ENCODE results near the gene PLET1. TPM values are rescaled to one million over a fixed set of nuclear protein-coding genes. Genes with fewer than 3 reads are reported as not detected.

The PLET1 gene
- total RNA-seq, 1 donor from 2014 or later, result not detected

DNA sequence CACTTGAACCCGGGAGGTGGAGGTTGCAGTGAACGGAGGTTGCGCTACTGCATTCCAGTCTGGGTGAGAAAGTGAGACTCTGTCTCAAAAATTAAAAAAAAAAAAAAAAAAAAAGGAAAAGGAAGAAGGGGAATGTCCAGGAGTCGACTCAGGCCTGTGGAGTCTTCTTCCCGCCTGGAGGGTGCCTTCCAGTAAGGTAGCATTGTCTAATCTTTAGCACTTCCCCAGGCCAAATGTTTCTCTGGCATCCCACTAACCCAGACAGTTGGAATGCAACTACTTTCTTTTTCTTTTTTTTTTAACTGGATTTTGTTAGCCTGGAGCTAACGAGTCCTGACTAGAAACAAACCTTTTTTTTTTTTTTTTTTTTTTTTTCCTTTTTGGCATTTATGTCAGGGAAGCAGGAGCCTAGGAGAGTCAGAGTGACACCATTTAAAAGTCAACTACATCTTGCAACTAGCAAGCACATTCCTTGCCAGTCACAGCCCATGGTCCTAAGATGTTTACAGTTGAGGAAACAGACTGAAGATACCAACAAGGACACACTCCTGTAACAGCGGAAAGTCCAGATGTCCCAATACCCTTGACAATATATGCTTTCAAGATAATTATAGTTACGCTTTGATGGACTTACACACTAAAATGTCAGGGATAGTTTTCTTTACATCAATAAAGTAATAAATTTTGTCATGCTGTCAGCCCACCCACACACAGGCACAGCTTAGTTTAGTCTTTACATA lies 10.6 kb downstream of the PLET1 start:
- Histone ChIP-seq H3K4me1 (ENCODE audit: control insufficient read depth in 3 of 3, insufficient read depth in 3 of 3, low read length in 3 of 3) (no peaks in the 10 kb centered on the region), H3K9me3 (ENCODE audit: control insufficient read depth in 3 of 3, low read length in 3 of 3) (no peaks in the 10 kb centered on the region), H3K9ac (ENCODE audit: low read depth in 1 of 3, low read length in 3 of 3) (no peak overlapping the region), H3K36me3 (ENCODE audit: control insufficient read depth in 3 of 3, insufficient read depth in 3 of 3, low read length in 3 of 3) (no peaks in the 10 kb centered on the region), H3K27me3 (ENCODE audit: control insufficient read depth in 3 of 3, insufficient read depth in 3 of 3, low read length in 3 of 3) (no peaks in the 10 kb centered on the region), H3K27ac (ENCODE audit: low read depth, low read length) (no peak overlapping the region), H3K4me3 (ENCODE audit: low read length in 3 of 3) (no peak overlapping the region)

DNA sequence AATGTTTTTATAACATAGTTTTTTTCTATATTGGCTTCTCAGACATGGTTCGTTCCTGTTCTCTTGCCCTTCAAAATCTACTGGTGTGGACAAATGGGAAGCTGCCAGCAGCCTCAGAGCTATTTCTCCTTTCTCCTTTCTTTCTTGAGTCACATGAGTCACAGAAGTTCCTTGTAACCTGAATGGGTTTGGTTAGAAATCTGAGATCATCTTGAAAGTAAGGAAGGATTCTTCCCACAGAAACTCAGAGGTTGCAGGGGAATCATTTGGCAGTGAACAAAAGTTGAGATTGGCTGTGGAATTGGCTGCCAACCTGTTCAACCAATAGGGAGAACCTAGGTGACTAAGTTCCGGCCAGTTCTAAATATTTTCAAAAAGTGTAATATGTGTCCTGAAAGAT lies 12.5 kb downstream of the PLET1 start:
- Histone ChIP-seq H3K4me1 (ENCODE audit: control insufficient read depth in 3 of 3, insufficient read depth in 3 of 3, low read length in 3 of 3) (no peaks in the 10 kb centered on the region), H3K4me3 (ENCODE audit: low read length in 3 of 3) (no peak overlapping the region), H3K27ac (ENCODE audit: low read depth, low read length) (no peak overlapping the region), H3K36me3 (ENCODE audit: control insufficient read depth in 3 of 3, insufficient read depth in 3 of 3, low read length in 3 of 3) (no peaks in the 10 kb centered on the region), H3K9me3 (ENCODE audit: control insufficient read depth in 3 of 3, low read length in 3 of 3) (no peaks in the 10 kb centered on the region), H3K9ac (ENCODE audit: low read depth in 1 of 3, low read length in 3 of 3) (no peak overlapping the region), H3K27me3 (ENCODE audit: control insufficient read depth in 3 of 3, insufficient read depth in 3 of 3, low read length in 3 of 3) (no peaks in the 10 kb centered on the region)

DNA sequence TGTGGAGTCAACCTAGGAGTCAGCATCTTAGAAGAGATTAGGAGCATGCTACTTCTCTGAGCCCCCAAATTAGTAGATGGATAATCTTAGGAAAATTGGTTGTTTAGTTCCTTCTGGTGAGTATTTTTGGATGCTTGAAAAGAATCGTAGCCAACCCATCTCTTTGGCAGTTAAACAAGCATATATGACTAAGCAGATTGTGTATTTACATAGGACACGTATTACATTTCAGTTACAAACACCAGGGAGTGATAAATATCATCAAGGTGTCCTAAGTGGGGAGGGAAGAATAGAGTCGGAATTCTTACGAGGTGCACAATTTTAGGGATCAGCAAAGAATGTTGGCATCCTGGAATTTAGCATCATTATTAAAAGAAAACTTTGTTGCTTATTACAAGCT lies 13.5 kb downstream of the PLET1 start:
- H3K9ac ChIP-seq (ENCODE audit: low read depth in 1 of 3, low read length in 3 of 3), result no peak overlapping the region
- no peaks in the 10 kb centered on the region for H3K9me3 ChIP-seq (ENCODE audit: control insufficient read depth in 3 of 3, low read length in 3 of 3)
- H3K4me3 ChIP-seq (ENCODE audit: low read length in 3 of 3), result no peak overlapping the region
- no peaks in the 10 kb centered on the region for H3K4me1 ChIP-seq (ENCODE audit: control insufficient read depth in 3 of 3, insufficient read depth in 3 of 3, low read length in 3 of 3)
- H3K27ac ChIP-seq (ENCODE audit: low read depth, low read length), result no peak overlapping the region
- H3K27me3 ChIP-seq (ENCODE audit: control insufficient read depth in 3 of 3, insufficient read depth in 3 of 3, low read length in 3 of 3), result no peaks in the 10 kb centered on the region
- H3K36me3 ChIP-seq (ENCODE audit: control insufficient read depth in 3 of 3, insufficient read depth in 3 of 3, low read length in 3 of 3), result no peaks in the 10 kb centered on the region

DNA sequence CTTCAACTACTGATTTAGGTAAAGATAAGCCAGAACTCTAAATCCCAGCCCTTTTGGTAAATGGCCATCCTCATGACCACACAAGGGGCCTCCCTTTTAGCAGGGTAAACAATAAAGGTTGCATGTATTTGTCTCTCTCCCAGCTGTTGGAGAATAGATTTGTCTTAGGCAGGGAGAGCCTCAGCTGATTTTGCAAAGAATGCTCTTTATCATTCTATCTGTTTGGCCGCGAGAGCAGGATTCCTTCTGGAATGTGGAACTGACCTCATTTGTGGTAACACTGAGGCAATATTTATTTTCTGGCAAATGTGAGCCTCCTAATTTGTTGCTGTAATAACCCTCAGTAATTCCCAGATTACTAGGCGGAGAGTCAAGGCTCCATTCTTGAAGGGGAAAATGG lies 19.2 kb downstream of the PLET1 start:
- H3K4me3 ChIP-seq (ENCODE audit: low read length in 3 of 3), result no peak overlapping the region
- H3K9ac ChIP-seq (ENCODE audit: low read depth in 1 of 3, low read length in 3 of 3), result no peak overlapping the region
- H3K27ac ChIP-seq (ENCODE audit: low read depth, low read length), result no peak overlapping the region
- H3K9me3 ChIP-seq (ENCODE audit: control insufficient read depth in 3 of 3, low read length in 3 of 3), result no peaks in the 10 kb centered on the region
- peaks cover 10 to 20% (median 13%) of the 10 kb centered on the region in 3 donors for H3K36me3 ChIP-seq (ENCODE audit: control insufficient read depth in 3 of 3, insufficient read depth in 3 of 3, low read length in 3 of 3)
- H3K27me3 ChIP-seq (ENCODE audit: control insufficient read depth in 3 of 3, insufficient read depth in 3 of 3, low read length in 3 of 3), result no peaks in the 10 kb centered on the region
- H3K4me1 ChIP-seq (ENCODE audit: control insufficient read depth in 3 of 3, insufficient read depth in 3 of 3, low read length in 3 of 3), result no peaks in the 10 kb centered on the region

DNA sequence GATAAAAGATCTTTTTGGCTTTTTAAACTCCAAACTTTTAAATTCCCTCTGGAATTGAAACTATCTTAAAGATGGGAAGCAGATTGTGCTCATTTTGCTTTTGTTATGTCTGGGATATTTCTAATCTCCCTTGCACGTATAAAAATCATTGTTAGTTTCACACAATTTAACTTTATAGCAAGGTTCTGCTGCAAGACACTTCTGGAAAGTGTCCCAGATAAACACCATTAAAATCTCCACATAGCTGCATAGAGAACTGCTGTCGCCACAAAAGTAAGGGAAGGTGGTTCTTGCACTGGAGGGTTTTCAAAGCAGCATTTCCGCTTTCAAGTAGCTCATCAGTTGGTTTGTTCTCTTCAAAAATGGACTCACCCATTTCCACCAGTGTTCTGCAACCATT lies 22.6 kb downstream of the PLET1 start:
- peaks cover 15 to 37% (median 36%) of the 10 kb centered on the region in 3 donors for H3K36me3 ChIP-seq (ENCODE audit: control insufficient read depth in 3 of 3, insufficient read depth in 3 of 3, low read length in 3 of 3)

DNA sequence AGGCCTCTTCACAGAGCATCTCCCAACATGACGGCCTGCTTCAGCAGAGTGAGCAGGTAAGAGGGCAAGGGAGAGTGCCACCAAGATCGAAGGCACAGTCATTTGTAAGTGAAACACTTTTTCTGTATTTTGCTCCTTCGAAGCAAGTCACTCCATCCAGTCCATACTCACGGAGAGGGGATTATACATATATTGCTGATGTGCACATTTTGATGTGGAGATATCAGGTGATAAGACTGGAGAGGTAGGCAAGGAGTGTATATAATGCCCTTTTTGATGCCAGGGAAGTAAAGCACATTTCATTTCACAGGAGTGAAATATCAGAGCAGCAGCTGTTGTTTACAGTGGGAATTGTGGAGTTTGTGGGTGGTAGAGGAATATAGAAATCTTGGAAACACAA lies 23.2 kb downstream of the PLET1 start:
- Histone ChIP-seq H3K9me3 (ENCODE audit: control insufficient read depth in 3 of 3, low read length in 3 of 3) (no peaks in the 10 kb centered on the region), H3K9ac (ENCODE audit: low read depth in 1 of 3, low read length in 3 of 3) (no peak overlapping the region), H3K4me3 (ENCODE audit: low read length in 3 of 3) (no peak overlapping the region), H3K36me3 (ENCODE audit: control insufficient read depth in 3 of 3, insufficient read depth in 3 of 3, low read length in 3 of 3) (peaks cover 15 to 39% (median 39%) of the 10 kb centered on the region in 3 donors), H3K27ac (ENCODE audit: low read depth, low read length) (no peak overlapping the region), H3K27me3 (ENCODE audit: control insufficient read depth in 3 of 3, insufficient read depth in 3 of 3, low read length in 3 of 3) (no peaks in the 10 kb centered on the region), H3K4me1 (ENCODE audit: control insufficient read depth in 3 of 3, insufficient read depth in 3 of 3, low read length in 3 of 3) (no peaks in the 10 kb centered on the region)

More for the DNA sequence above, 22.6 kb downstream of the PLET1 start:
- Histone ChIP-seq H3K4me3 (ENCODE audit: low read length in 3 of 3) (no peak overlapping the region), H3K9me3 (ENCODE audit: control insufficient read depth in 3 of 3, low read length in 3 of 3) (no peaks in the 10 kb centered on the region), H3K4me1 (ENCODE audit: control insufficient read depth in 3 of 3, insufficient read depth in 3 of 3, low read length in 3 of 3) (no peaks in the 10 kb centered on the region), H3K9ac (ENCODE audit: low read depth in 1 of 3, low read length in 3 of 3) (no peak overlapping the region), H3K27ac (ENCODE audit: low read depth, low read length) (no peak overlapping the region), H3K27me3 (ENCODE audit: control insufficient read depth in 3 of 3, insufficient read depth in 3 of 3, low read length in 3 of 3) (no peaks in the 10 kb centered on the region)

DNA sequence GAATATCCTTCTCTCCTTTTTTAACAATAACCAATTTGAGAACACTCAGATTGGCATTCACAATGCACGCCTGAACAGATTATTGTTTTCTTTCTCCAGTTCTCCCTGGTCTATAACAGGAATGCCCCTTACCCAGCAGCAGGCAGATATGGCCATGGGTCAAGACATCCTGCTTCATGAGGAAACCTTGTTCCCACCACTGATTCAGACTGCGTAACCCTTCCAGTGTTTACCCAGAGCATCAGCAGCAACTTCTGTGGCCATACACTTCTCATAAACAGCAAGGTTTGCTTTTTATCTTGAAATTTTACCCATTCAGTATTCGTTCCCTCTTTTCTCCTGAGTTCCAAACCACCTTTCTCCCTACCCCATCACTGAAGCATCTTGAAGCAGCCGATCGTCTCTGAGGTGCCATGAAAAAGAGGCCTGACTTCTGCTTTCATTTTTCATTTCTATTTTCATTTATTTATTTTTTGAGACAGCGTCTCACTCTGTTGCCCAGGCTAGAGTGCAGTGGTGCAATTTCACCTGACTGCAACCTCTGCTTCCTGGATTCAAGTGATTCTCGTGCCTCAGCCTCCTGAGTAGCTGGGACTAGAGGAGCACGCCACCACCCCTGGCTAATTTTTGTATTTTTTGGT lies 24.8 kb downstream of the PLET1 start:
- Histone ChIP-seq H3K36me3 (ENCODE audit: control insufficient read depth in 3 of 3, insufficient read depth in 3 of 3, low read length in 3 of 3) (peaks cover 15 to 44% (median 43%) of the 10 kb centered on the region in 3 donors), H3K9me3 (ENCODE audit: control insufficient read depth in 3 of 3, low read length in 3 of 3) (no peaks in the 10 kb centered on the region), H3K4me1 (ENCODE audit: control insufficient read depth in 3 of 3, insufficient read depth in 3 of 3, low read length in 3 of 3) (no peaks in the 10 kb centered on the region), H3K9ac (ENCODE audit: low read depth in 1 of 3, low read length in 3 of 3) (no peak overlapping the region), H3K27ac (ENCODE audit: low read depth, low read length) (no peak overlapping the region), H3K27me3 (ENCODE audit: control insufficient read depth in 3 of 3, insufficient read depth in 3 of 3, low read length in 3 of 3) (no peaks in the 10 kb centered on the region), H3K4me3 (ENCODE audit: low read length in 3 of 3) (no peak overlapping the region)

DNA sequence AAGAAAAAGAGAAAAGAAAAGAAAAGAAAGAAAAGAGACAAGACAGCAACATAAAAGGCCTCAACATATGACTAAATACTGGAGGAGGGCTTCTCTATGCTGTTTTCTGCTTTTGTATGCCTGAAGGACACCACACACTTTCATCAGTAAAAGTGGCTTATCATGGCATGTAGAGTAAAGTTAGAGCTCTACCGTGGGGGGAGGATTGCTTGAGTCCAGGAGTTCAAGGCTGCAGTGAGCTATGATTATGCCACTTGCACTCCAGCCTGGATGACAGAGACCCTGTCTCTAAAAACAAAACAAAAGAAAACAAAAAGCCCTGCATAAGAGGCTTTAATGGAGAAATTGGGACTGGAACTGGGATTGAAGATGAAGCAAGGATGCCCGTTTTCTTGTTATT lies 28.7 kb downstream of the PLET1 start:
- Histone ChIP-seq H3K4me3 (ENCODE audit: low read length in 3 of 3) (no peak overlapping the region), H3K4me1 (ENCODE audit: control insufficient read depth in 3 of 3, insufficient read depth in 3 of 3, low read length in 3 of 3) (peaks cover 7 to 9% (median 8%) of the 10 kb centered on the region in 3 donors), H3K9me3 (ENCODE audit: control insufficient read depth in 3 of 3, low read length in 3 of 3) (no peaks in the 10 kb centered on the region), H3K9ac (ENCODE audit: low read depth in 1 of 3, low read length in 3 of 3) (no peak overlapping the region), H3K27ac (ENCODE audit: low read depth, low read length) (no peak overlapping the region), H3K27me3 (ENCODE audit: control insufficient read depth in 3 of 3, insufficient read depth in 3 of 3, low read length in 3 of 3) (no peaks in the 10 kb centered on the region), H3K36me3 (ENCODE audit: control insufficient read depth in 3 of 3, insufficient read depth in 3 of 3, low read length in 3 of 3) (peaks cover 17 to 50% (median 46%) of the 10 kb centered on the region in 3 donors)

DNA sequence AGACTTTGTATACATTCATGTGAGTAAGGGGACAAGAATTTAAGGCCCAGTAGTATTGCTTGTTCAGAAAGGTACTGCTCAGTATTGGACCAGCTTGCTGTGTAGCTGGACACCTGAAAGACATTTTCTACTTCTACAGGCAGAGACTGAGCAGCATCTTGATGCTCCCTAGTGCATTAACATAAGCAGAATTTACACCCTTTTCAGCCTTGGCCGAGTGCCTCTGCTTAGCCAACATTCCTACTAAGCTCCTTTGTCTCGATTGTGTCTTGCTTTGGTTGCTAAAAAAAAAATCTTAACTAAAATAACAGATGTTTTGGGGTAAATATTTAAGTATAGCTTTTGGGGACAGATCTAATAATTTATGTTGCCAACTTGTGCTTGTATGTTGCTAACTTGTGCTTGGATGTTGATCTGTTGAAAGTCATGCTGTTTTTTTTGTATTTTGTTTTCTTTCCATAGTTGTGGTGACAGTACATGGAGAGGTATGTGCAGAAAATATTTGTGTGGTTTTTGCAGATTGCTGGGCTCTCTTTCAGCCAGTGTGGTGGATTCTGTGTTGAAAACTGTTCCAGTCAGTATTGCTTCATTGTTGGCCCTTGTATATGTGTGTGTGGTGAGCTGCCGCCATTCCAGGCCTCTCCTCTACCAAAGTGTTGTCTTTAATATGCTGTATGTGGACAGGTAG lies 30.8 kb downstream of the PLET1 start:
- Histone ChIP-seq H3K9me3 (ENCODE audit: control insufficient read depth in 3 of 3, low read length in 3 of 3) (no peaks in the 10 kb centered on the region), H3K9ac (ENCODE audit: low read depth in 1 of 3, low read length in 3 of 3) (no peak overlapping the region), H3K4me1 (ENCODE audit: control insufficient read depth in 3 of 3, insufficient read depth in 3 of 3, low read length in 3 of 3) (peaks cover 9 to 18% (median 10%) of the 10 kb centered on the region in 3 donors), H3K36me3 (ENCODE audit: control insufficient read depth in 3 of 3, insufficient read depth in 3 of 3, low read length in 3 of 3) (peaks cover 9 to 35% (median 27%) of the 10 kb centered on the region in 3 donors), H3K27ac (ENCODE audit: low read depth, low read length) (no peak overlapping the region), H3K4me3 (ENCODE audit: low read length in 3 of 3) (no peak overlapping the region), H3K27me3 (ENCODE audit: control insufficient read depth in 3 of 3, insufficient read depth in 3 of 3, low read length in 3 of 3) (no peaks in the 10 kb centered on the region)

DNA sequence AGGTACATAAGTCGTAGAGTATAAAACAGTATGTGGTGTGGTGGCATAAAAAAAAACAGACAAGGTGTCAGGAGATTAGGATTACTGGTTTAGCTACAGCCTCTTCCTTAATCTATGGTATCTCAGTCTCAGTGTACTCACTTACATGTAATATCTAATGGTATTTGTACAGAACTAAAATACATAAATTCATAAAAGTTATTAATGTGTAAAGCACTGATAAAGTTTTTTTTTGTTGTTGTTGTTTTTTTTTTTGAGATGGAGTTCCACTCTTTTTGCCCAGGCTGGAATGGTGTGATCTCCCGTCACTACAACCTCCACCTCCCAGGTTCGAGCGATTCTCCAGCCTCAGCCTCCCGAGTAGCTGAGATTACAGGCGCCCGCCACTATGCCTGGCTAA lies 31.5 kb downstream of the PLET1 start:
- no peak overlapping the region for H3K9ac ChIP-seq (ENCODE audit: low read depth in 1 of 3, low read length in 3 of 3)
- no peaks in the 10 kb centered on the region for H3K9me3 ChIP-seq (ENCODE audit: control insufficient read depth in 3 of 3, low read length in 3 of 3)
- H3K27me3 ChIP-seq (ENCODE audit: control insufficient read depth in 3 of 3, insufficient read depth in 3 of 3, low read length in 3 of 3), result no peaks in the 10 kb centered on the region
- peaks cover 9 to 18% (median 10%) of the 10 kb centered on the region in 3 donors for H3K4me1 ChIP-seq (ENCODE audit: control insufficient read depth in 3 of 3, insufficient read depth in 3 of 3, low read length in 3 of 3)
- H3K36me3 ChIP-seq (ENCODE audit: control insufficient read depth in 3 of 3, insufficient read depth in 3 of 3, low read length in 3 of 3), result peaks cover 9 to 29% (median 25%) of the 10 kb centered on the region in 3 donors
- no peak overlapping the region for H3K27ac ChIP-seq (ENCODE audit: low read depth, low read length)
- H3K4me3 ChIP-seq (ENCODE audit: low read length in 3 of 3), result no peak overlapping the region
